ENCODE measurements around the gene MCM3.

MCM3 gene

DNA sequence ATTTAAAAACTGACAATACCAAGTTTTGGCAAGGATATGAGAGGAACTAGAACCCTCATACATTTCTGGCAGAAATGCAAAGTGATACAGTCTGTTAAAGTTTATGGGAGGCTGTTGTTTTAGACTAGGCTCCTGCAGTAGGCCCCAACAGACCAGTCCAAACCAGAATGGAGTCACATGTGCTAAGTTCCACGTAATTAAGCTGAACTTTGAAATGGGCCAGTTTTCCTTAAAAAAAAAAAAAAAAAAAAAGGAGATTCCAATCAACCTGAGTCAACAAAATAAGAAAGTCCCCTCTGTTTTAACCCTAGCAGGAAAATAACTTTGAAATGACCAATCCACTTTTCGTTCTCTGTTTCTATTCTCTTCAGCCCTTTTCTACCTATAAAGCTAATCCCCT, 66.8 kb downstream of the MCM3 start:
- no peaks in the 10 kb centered on the region for H3K79me1 ChIP-seq (ENCODE audit: low read depth, low read length)
- WGBS, 2 donors (ENCODE audit: extremely low coverage in 2 of 2, insufficient read length in 2 of 2, insufficient replicate concordance in 1 of 2), result no CpG with 5 or more reads among the region's 2 CpGs
- no peak overlapping the region for H3K27ac ChIP-seq (replicated peaks; ENCODE audit: low read length)
- H4K8ac ChIP-seq (ENCODE audit: low read depth, low read length), result no peak overlapping the region
- no peak overlapping the region for H2BK5ac ChIP-seq (ENCODE audit: low read length)
- no peak for DNase-seq (ENCODE audit: low spot score)
- no peak overlapping the region for H2BK12ac ChIP-seq (ENCODE audit: low read length)
- no peak overlapping the region for H4K91ac ChIP-seq (ENCODE audit: low read depth, low read length, poor library complexity)
- no peaks in the 10 kb centered on the region for H3K9me3 ChIP-seq (replicated peaks in 1 of 2; ENCODE audit: control insufficient read depth in 2 of 2, insufficient read depth in 1 of 2, low read depth in 1 of 2, low read length in 2 of 2)
- H2AFZ ChIP-seq (ENCODE audit: low read length), result no peak overlapping the region
- no peak overlapping the region for H3K18ac ChIP-seq (ENCODE audit: low read length)
- no peak overlapping the region for H3K4me3 ChIP-seq (ENCODE audit: low read length in 2 of 2)
- no peaks in the 10 kb centered on the region for H3K36me3 ChIP-seq (replicated peaks in 1 of 2; ENCODE audit: control insufficient read depth in 2 of 2, insufficient read depth in 2 of 2, low read length in 2 of 2)
- no peak overlapping the region for H3K4me2 ChIP-seq (ENCODE audit: insufficient read depth, low read length, poor library complexity, severe bottlenecking)
- H3K14ac ChIP-seq (ENCODE audit: low read length), result no peak overlapping the region
- no peak overlapping the region for H2BK15ac ChIP-seq (ENCODE audit: low read length)
- no peaks in the 10 kb centered on the region for H3K27me3 ChIP-seq (ENCODE audit: control insufficient read depth in 3 of 3, insufficient read depth in 3 of 3, low read depth in 1 of 3, low read length in 3 of 3)
- no peak overlapping the region for H2BK120ac ChIP-seq (ENCODE audit: low read depth, low read length)
- H2AK5ac ChIP-seq (ENCODE audit: low read depth, low read length), result no peak overlapping the region
- H3K9ac ChIP-seq (ENCODE audit: low read depth, low read length, poor library complexity), result no peak overlapping the region
- no peak overlapping the region for H3K4ac ChIP-seq (ENCODE audit: low read length)
- no peaks in the 10 kb centered on the region for H3K4me1 ChIP-seq (ENCODE audit: control insufficient read depth in 2 of 2, insufficient read depth in 1 of 2, low read depth in 1 of 2, low read length in 2 of 2)
- H3K23ac ChIP-seq (ENCODE audit: low read depth, low read length, poor library complexity), result no peak overlapping the region

DNA sequence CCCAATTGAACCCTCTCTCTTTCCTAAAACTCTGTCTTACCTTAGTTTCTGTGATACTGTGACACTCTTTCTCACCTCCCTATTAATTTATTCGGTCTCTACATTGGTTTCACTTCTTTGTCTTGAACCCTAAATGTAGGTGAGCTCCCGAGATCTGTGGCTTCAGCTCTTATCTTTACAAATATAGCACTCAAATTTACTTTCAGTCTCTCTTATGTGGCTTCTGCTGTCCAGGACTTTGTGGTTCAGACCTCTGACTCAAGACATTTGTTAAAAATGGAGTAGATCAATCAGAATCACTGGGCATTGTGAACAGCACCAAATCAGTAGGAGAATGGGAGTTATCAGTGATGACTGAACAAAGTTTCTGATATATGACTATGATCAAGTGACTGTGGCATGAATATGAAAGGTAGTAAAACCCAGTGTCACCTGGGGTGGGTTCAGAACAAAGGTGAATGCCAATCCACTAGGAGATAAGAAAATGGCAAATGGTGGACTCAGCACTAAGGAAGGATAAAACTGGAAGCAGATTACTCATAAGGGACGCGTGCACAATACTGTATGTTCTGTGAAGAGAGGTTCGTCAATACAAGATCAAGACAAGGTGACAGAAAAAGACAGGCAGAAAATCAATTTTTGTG, 67.5 kb downstream of the MCM3 start:
- Histone ChIP-seq H3K18ac (ENCODE audit: low read length) (no peak overlapping the region), H3K79me1 (ENCODE audit: low read depth, low read length) (no peaks in the 10 kb centered on the region), H3K4me3 (ENCODE audit: low read length in 2 of 2) (no peak overlapping the region), H3K36me3 (replicated peaks in 1 of 2; ENCODE audit: control insufficient read depth in 2 of 2, insufficient read depth in 2 of 2, low read length in 2 of 2) (no peaks in the 10 kb centered on the region), H3K14ac (ENCODE audit: low read length) (no peak overlapping the region), H4K8ac (ENCODE audit: low read depth, low read length) (no peak overlapping the region), H3K4ac (ENCODE audit: low read length) (no peak overlapping the region), H3K23ac (ENCODE audit: low read depth, low read length, poor library complexity) (no peak overlapping the region), H2BK120ac (ENCODE audit: low read depth, low read length) (no peak overlapping the region), H2AFZ (ENCODE audit: low read length) (no peak overlapping the region), H3K4me1 (ENCODE audit: control insufficient read depth in 2 of 2, insufficient read depth in 1 of 2, low read depth in 1 of 2, low read length in 2 of 2) (no peaks in the 10 kb centered on the region), H2BK5ac (ENCODE audit: low read length) (no peak overlapping the region), H2BK12ac (ENCODE audit: low read length) (no peak overlapping the region), H4K91ac (ENCODE audit: low read depth, low read length, poor library complexity) (no peak overlapping the region), H2AK5ac (ENCODE audit: low read depth, low read length) (no peak overlapping the region), H3K9me3 (replicated peaks in 1 of 2; ENCODE audit: control insufficient read depth in 2 of 2, insufficient read depth in 1 of 2, low read depth in 1 of 2, low read length in 2 of 2) (no peaks in the 10 kb centered on the region), H3K4me2 (ENCODE audit: insufficient read depth, low read length, poor library complexity, severe bottlenecking) (no peak overlapping the region), H3K27ac (replicated peaks; ENCODE audit: low read length) (no peak overlapping the region), H3K27me3 (ENCODE audit: control insufficient read depth in 3 of 3, insufficient read depth in 3 of 3, low read depth in 1 of 3, low read length in 3 of 3) (no peaks in the 10 kb centered on the region), H2BK15ac (ENCODE audit: low read length) (no peak overlapping the region), H3K9ac (ENCODE audit: low read depth, low read length, poor library complexity) (no peak overlapping the region)
- WGBS, 2 donors (ENCODE audit: extremely low coverage in 2 of 2, insufficient read length in 2 of 2, insufficient replicate concordance in 1 of 2), result no CpG with 5 or more reads among the region's 5 CpGs
- no peak for DNase-seq (ENCODE audit: low spot score)

DNA sequence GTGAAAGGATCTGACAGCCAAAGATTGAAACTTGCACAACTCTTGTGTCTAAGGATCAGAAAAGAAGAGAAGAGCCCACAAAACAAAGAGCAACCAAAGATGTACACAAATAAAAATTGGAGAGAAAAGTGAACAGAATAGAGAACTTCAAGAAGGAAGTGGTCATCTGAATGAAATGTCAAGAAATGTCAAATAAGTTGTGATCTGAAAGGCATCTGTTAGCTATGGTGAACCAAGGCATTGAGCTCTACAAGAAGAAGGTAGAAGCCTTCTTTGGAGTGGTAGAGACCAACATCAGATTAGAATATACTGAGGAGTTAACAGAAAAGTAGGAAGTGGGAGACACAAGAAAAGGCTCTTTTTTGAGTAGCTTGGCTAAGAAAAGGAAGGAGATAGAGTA, 68.8 kb downstream of the MCM3 start:
- Histone ChIP-seq H3K9me3 (replicated peaks in 1 of 2; ENCODE audit: control insufficient read depth in 2 of 2, insufficient read depth in 1 of 2, low read depth in 1 of 2, low read length in 2 of 2) (no peaks in the 10 kb centered on the region), H3K9ac (ENCODE audit: low read depth, low read length, poor library complexity) (no peak overlapping the region), H3K18ac (ENCODE audit: low read length) (no peak overlapping the region), H3K79me1 (ENCODE audit: low read depth, low read length) (no peaks in the 10 kb centered on the region), H2AK5ac (ENCODE audit: low read depth, low read length) (no peak overlapping the region), H3K4me2 (ENCODE audit: insufficient read depth, low read length, poor library complexity, severe bottlenecking) (no peak overlapping the region), H2AFZ (ENCODE audit: low read length) (no peak overlapping the region), H3K27ac (replicated peaks; ENCODE audit: low read length) (no peak overlapping the region), H4K91ac (ENCODE audit: low read depth, low read length, poor library complexity) (no peak overlapping the region), H3K4me1 (ENCODE audit: control insufficient read depth in 2 of 2, insufficient read depth in 1 of 2, low read depth in 1 of 2, low read length in 2 of 2) (no peaks in the 10 kb centered on the region), H3K23ac (ENCODE audit: low read depth, low read length, poor library complexity) (no peak overlapping the region), H2BK5ac (ENCODE audit: low read length) (no peak overlapping the region), H3K4me3 (ENCODE audit: low read length in 2 of 2) (no peak overlapping the region), H3K4ac (ENCODE audit: low read length) (no peak overlapping the region), H4K8ac (ENCODE audit: low read depth, low read length) (no peak overlapping the region), H2BK120ac (ENCODE audit: low read depth, low read length) (no peak overlapping the region), H2BK12ac (ENCODE audit: low read length) (no peak overlapping the region), H3K36me3 (replicated peaks in 1 of 2; ENCODE audit: control insufficient read depth in 2 of 2, insufficient read depth in 2 of 2, low read length in 2 of 2) (no peaks in the 10 kb centered on the region), H2BK15ac (ENCODE audit: low read length) (no peak overlapping the region), H3K14ac (ENCODE audit: low read length) (no peak overlapping the region), H3K27me3 (ENCODE audit: control insufficient read depth in 3 of 3, insufficient read depth in 3 of 3, low read depth in 1 of 3, low read length in 3 of 3) (no peaks in the 10 kb centered on the region)
- DNase-seq (ENCODE audit: low spot score), result no peak
